HG03066 (cell line): ENCODE data around the gene ARG1.

ENCODE experiments used
- ATAC-seq: cut with Tn5 transposase; IDR thresholded peaks from one replicate; pipeline ENCODE4 v1.9.1; 2021; ENCODE audit warnings: low read depth; ENCODE audit not compliant: unreplicated experiment

ARG1 gene

DNA sequence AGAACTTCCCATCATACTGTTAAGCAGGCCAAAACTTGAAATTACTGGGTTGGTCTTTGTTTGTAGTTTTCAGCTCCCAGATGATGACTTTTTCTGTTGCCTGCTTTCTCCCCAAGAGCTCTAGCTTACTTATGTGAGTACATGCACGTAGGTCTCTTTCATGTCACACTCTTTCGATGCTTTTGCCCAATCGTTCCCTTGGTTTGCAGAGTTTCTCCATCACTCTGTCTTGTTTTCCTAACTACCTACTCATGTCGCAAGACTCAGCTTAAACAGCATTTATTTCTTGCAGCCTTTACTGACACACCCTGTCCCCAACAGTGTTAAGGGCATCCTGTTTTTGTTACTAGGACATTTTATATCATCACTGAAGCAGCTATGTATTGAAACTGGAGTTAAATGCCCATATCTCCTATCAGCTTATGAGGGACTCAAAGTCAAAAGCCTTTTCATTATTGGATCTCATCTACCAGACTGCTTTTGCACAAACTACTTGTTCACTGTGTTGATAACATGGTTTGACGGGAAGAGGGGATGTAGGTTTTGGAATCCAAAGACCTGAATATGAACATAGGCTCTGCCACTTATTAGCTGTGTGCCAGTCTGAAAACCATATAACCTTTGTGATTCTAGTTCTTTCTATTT lies 2.9 kb downstream of the ARG1 start:
- ATAC-seq: no peak

GRCh38 chr6:131581523-131581922 lies 8.5 kb downstream of the ARG1 start:
- no peak for ATAC-seq

DNA sequence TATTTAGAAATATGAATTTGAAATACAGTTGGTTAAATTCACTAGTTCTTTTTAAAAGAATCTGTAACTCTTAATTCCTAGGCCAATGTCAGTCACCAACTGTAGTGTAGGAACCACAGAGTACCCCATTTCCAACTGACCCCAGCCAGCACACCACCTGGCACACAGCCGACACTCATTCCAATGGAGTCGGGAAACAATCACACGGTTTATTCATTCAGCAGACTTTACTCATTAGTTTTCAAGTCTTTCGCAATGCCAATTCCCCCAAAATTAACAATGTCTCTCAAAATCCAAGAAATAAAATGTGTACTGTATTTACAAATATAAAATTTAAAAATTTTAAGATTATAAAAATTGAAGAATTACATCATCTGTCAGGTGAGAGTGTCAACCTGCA lies 13.5 kb downstream of the ARG1 start:
- no peak for ATAC-seq

GRCh38 chr6:131587909-131588308 lies 14.9 kb downstream of the ARG1 start:
- ATAC-seq: no peak

DNA sequence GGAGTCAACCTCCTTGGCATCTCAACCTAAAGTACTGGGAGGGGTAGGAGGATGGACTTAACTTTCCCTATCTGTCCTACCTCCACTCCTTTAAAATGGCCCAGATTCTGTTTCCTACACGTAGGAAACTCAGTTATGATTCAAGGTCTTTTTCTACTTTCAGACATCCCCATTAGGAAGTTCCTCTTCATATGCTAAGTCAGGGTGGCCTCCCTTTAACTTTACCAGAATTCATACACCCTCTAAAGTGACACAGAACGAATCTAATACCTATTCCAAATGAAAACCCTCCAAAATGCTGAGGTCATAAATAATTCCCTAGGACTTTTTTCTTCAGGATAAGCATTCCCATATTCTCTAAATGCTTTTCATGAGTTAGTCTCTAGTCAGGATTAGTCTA lies 15.6 kb downstream of the ARG1 start:
- no peak for ATAC-seq

- ATAC-seq: no peak
Measured at GRCh38 chr6:131592935-131593334, 19.9 kb downstream of the ARG1 start.

DNA sequence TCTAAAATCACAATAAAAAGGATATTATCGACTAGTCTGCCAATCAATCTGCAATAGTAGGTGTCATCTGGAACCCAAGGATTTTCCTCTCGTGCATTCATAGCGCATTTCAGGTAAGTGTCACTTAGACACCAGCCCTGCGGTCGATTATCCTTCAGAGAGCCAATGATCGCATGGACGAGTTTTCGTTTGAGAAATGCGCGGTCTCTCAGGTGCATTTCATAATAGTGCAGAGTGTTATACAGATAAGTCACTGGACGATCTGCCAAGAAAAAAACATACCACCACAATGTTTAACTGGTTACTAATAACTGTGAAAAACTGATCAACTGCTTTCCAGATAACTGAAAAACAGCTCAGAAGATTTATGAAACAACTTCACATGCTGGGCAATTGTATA lies 21.0 kb downstream of the ARG1 start:
- no peak for ATAC-seq

GRCh38 chr6:131597446-131597845 lies 24.4 kb downstream of the ARG1 start:
- ATAC-seq: no peak

GRCh38 chr6:131600716-131601115 lies 27.7 kb downstream of the ARG1 start:
- no peak for ATAC-seq

DNA sequence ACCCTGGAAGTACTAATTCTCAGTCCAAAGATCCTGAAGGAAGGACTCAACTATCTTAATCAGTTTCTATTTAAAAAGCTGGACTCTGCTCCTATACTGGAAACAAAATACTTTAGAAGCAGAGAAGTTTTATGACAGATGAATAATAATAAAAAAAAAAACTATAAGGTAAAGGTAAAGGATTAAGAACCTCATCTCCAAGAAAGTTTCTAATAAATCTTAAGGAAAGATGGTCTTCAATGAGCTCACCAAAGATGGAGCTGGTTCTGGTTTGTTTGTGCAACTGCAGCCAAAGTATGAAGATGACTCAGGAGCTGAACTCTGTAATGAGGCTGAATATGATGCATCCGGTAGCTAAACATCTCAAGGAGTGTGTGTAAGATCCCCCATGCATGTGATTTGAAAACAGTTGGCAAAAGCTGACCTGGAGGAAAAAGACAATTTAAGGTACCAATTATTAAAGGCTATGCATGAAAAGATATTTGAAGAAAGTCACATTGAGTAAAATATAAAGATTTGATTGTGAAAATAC lies 29.8 kb downstream of the ARG1 start:
- ATAC-seq: no peak

DNA sequence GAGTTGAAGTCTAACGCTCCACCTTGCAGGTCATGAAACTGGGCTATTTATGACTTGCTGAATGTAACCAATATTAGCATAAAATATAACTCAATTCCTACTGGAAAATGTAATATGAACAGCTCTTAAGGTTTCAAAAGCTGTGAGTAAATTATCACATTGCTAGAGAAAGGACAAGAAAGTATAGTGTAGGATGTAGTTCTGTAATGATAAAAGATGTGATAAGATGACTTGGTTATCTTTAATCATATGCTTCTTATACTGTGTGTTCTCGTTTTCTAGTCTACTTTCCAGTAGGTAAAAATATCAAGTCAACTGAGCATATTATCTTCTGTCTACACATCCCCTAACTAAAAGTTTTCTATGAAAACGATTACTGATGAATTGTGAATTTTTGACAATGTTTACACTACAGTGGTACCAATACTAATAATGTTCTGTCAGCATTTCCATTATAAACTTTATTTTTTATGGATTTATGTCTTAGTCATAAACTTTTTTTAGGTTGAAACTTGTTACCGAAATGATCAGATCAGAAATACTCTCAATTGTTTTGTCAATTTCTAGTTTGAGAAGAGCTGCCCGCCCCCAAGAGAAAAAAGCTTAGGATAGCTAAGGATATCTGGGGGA lies 40.4 kb downstream of the ARG1 start:
- ATAC-seq: no peak

GRCh38 chr6:131615275-131615674 lies 42.2 kb downstream of the ARG1 start:
- no peak for ATAC-seq

- ATAC-seq: peak; percentile 98
Measured at GRCh38 chr6:131627724-131628682, 55.0 kb downstream of the ARG1 start, which contains the start of gene MED23. Gene MED23 (minus strand): TSS chr6:131628242. CDS start chr6:131628049, 193 bp downstream.

GRCh38 chr6:131628726-131629125 lies 55.7 kb downstream of the ARG1 start:
- ATAC-seq: no peak

GRCh38 chr6:131629651-131630050 lies 56.6 kb downstream of the ARG1 start:
- ATAC-seq: no peak

GRCh38 chr6:131631625-131632289 lies 58.7 kb downstream of the ARG1 start:
- no peak for ATAC-seq
